HG03469 (cell line): ENCODE results near the gene GSTO1.
A peak's percentile ranks its signal among the peaks of the same experiment; 100 is the strongest.

Experiments used
- ATAC-seq: cut with Tn5 transposase; IDR thresholded peaks from one replicate; pipeline ENCODE4 v1.9.1; 2021; ENCODE audit warnings: mild to moderate bottlenecking, moderate library complexity, moderate number of reproducible peaks; ENCODE audit not compliant: unreplicated experiment

Gene GSTO1

GRCh38 chr10:104273899-104274575, 19.3 kb downstream of the GSTO1 start:
- no peak for ATAC-seq

GRCh38 chr10:104274762-104275721, 20.4 kb downstream of the GSTO1 start:
- ATAC-seq = no peak

DNA sequence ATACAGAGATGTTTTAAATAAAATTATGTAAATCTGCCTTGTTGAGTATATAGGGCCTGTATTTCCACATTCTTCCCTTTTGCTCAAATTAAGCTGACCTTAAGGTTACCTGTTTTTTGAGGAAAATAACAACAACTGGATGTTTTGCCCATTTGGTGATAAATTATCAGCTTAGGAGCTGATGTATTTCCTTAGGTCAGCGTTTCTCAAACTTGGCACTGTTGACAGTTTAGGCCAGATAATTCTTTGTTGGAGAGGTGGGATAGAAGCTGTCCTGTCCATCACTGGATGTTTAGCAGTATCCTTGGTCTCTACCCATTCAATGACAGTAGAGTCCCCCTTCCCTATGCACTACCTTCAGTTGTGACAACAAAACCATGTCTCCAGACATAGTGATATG, 21.5 kb downstream of the GSTO1 start:
- ATAC-seq = no peak

DNA sequence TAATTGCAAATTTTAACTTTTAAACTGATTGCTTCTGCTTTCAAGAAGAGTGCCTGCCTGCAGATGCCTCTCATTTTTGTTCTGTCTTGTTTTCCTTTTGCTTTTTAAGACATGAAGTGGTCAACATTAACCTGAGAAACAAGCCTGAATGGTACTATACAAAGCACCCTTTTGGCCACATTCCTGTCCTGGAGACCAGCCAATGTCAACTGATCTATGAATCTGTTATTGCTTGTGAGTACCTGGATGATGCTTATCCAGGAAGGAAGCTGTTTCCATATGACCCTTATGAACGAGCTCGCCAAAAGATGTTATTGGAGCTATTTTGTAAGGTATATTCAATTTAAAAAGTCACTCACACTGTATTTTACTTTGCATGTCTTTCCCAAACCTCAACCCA, 23.1 kb downstream of the GSTO1 start:
- ATAC-seq = no peak

- ATAC-seq = no peak
Observed at GRCh38 chr10:104279550-104280259, 25.0 kb downstream of the GSTO1 start.

- ATAC-seq = no peak
Observed at GRCh38 chr10:104281694-104282093, 27.0 kb downstream of the GSTO1 start.

GRCh38 chr10:104284846-104285245, 30.2 kb downstream of the GSTO1 start:
- ATAC-seq = no peak

- no peak for ATAC-seq
Observed at GRCh38 chr10:104286939-104287338, 32.2 kb downstream of the GSTO1 start.

- no peak for ATAC-seq
Observed at GRCh38 chr10:104288355-104288754, 33.7 kb downstream of the GSTO1 start.

GRCh38 chr10:104291439-104291951, 36.8 kb downstream of the GSTO1 start:
- peak; percentile 98 for ATAC-seq

DNA sequence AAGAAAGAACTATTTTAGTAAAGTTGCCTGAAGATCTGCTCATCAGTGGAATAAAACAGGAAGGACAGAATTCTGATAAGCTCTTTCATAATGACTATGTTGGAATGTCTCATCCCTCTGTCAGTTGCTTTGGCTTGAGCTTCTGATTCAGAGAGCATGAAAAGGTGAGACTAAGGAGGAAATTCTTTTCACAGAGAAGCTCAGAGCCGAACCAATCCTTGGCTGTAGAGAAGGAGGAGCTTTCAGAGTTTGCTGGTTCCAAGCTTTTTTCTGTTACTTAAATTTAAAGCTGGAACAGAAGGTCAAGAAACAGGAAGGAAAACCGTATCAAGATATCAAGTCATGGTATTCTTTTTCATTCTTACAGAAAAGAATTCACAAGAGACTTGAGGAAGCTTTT, 38.3 kb downstream of the GSTO1 start:
- no peak for ATAC-seq

DNA sequence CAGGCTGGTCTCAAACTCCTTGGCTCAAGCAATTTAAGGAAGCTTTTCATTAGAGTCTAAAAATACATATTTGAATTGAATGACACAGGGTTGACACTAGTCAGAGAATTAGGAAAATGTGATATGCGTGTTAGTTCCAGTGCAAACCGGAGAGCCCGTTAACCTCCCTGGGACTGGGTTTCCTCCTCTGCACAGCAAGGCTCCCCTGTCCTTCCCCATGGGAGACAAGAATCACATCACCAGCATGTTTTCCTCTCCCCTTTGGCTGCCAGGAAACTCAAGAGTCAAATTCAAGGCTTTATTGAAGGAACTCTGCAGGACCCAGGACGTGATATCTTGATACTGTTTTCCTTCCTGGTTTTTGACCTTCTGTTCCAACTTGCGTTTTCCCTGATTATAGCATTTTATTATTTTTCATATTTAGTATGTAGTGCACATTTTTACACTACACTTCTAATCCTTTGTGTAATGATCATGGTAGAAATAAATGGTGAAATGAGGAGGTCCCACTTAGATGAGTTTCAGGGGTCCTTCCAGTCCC, 39.2 kb downstream of the GSTO1 start:
- no peak for ATAC-seq

DNA sequence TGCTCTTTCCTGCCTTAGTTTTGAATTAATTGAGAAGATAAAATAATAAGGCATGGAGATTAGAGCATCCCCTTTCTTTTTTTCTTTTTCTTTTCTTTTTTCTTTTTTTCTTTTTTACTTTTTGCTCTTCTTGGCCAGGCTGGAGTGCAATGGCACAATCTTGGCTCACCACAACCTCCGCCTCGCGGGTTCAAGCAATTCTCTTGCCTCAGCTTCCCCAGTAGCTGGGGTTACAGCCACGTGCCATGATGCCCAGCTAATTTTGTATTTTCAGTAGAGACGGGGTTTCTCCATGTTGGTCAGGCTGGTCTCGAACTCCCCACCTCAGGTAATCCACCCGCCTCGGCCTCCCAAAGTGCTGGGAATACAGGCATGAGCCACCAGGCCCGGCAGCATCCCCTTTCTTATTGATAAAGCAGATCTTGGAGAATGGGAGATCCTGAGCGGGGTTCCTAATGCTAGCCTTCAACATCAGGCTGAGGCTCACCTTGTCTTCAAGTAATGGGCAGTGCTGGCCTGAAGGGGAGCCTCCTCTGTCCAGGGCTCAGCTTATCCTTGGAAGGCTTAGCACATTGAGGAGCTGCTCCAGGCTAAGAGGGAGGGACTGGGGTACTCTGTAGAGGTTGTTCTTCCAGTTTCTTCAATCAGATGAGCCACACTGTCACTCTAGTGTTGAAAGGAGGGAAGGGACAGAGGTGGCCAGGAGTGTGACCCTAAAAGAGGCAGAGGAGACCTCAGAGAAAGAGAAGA, 42.2 kb downstream of the GSTO1 start:
- ATAC-seq = no peak

- ATAC-seq = no peak
Observed at GRCh38 chr10:104297697-104298660, 43.3 kb downstream of the GSTO1 start.

DNA sequence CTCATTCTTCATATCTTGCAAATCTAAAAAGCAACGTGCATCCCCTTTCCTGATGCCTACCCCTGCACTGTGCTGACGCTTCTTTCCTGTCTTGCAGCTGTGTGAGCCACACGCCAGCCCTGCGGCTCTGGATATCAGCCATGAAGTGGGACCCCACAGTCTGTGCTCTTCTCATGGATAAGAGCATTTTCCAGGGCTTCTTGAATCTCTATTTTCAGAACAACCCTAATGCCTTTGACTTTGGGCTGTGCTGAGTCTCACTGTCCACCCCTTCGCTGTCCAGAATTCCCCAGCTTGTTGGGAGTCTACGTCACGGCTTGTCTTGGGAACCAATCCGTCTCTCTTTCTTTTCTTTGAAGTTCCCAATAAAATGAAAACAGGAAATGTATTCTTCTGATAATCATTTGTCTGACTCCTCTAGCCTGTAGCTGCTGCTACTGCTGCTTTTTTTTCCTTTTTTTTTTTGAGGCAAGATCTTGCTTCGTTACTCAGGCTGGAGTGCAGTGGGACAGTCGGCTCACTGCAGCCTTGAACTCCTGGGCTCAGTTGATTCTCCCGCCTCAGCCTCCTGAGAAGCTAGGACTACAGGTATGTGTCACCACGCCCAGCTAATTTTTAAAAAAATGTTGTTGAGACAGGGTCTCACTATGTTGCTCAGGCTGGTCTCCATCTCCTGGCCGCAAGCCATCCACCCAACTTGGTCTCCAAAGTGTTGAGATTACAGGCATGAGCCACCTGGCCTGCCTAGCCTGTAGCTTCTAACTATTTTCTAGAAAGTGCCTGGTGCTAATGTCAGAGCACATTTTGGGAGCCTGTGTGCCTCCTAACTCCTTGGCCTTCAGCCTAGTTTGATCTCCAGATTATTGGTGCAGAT, 44.6 kb downstream of the GSTO1 start:
- ATAC-seq = no peak

DNA sequence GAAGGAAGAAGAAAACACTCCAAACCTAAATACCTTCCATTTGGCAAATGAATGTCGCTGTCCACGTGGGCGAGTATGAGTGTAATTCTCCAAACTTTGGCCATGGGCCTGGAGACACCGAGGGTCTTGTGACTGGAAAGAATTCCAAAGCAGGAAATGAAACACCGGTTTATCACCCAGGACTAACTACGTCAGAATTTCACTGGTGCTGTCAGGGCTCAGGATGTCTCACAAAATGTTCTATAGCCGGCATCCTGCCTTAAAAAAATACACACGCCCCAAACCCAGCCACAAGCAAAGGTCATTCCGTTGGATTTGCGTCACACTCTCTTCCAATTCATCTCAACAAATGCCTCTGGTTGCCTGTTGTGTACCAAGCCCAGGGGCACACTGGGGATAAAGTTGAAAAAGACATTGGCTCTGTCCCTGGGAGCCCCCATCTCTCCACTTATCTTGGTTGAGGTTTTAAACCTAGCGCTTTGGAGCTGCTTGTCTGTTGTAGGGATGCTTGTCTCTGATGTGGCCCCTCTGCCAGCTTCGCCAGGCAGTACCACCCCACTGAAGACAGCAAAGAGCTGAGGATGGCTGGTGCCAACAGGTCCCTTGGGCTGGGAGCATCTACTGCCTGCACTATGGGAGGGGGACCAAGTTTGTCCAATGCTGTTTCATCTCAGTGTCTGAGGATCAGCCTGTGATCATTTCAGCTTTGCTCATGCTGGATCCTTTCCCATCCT, 45.5 kb downstream of the GSTO1 start:
- ATAC-seq = no peak

DNA sequence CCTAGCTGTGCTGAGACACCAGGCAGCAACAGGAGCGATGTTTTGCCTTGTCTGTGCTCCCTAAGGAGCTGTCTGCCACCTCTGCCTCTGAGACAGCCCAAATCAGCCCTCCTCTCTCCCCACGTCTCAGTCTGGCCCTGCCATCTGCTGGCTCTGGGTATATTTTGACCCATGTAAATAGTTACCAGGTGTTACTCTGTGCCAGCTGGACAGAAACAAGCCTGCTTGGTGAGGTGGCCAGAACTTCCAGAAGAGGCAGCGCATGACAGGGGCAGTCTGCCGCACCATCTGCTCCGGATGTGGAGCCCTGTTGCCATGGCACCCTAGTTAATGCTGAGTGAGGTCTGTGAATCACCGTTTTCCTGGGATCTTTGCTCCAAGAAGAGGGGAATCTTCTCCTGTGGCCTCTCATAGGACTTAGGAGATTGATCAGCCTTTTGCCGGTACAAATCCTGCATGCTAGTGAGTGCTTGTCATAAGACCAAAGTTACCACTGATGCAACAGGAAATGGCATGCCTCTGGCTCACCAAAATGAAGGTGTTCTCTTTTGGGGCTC, 46.1 kb downstream of the GSTO1 start:
- ATAC-seq = no peak
